GM18861 (cell line): ENCODE measurements around the gene EVI5L.
"Not testable (repeated sequence)": the region's sequence is repeated elsewhere in the genome, so short reads cannot be mapped to it uniquely, and the experiment has no call there.

Experiments
- ATAC-seq: cut with Tn5 transposase; IDR thresholded peaks from one replicate; pipeline ENCODE4 v1.9.1; 2021; ENCODE audit not compliant: unreplicated experiment

EVI5L gene

GRCh38 chr19:7871437-7872305 is 41.7 kb downstream of the EVI5L start:
- ATAC-seq = no peak

- no peak for ATAC-seq
Measured at GRCh38 chr19:7872306-7873204, 42.5 kb downstream of the EVI5L start.

- ATAC-seq = no peak
Measured at GRCh38 chr19:7873304-7874075, 43.5 kb downstream of the EVI5L start.

GRCh38 chr19:7874076-7874896 is 44.3 kb downstream of the EVI5L start, which contains the start of gene PRR36:
Gene PRR36 (minus strand): TSS chr19:7874390. CDS start chr19:7873689, 701 bp downstream.
- no peak for ATAC-seq

- ATAC-seq = no peak
Measured at GRCh38 chr19:7874897-7875273, 44.9 kb downstream of the EVI5L start.

GRCh38 chr19:7877249-7877836 is 47.3 kb downstream of the EVI5L start:
- ATAC-seq = no peak

GRCh38 chr19:7879111-7879807 is 49.2 kb downstream of the EVI5L start:
- ATAC-seq = no peak

- no peak for ATAC-seq
Measured at GRCh38 chr19:7879836-7880235, 49.8 kb downstream of the EVI5L start.

GRCh38 chr19:7881910-7882309 is 51.9 kb downstream of the EVI5L start:
- ATAC-seq = no peak

- no peak for ATAC-seq
Measured at GRCh38 chr19:7883105-7883504, 53.1 kb downstream of the EVI5L start.

- no peak for ATAC-seq
Measured at GRCh38 chr19:7883796-7884570, 54.0 kb downstream of the EVI5L start.

- no peak for ATAC-seq
Measured at GRCh38 chr19:7885818-7886217, 55.8 kb downstream of the EVI5L start.

- no peak for ATAC-seq
Measured at GRCh38 chr19:7887408-7888144, 57.6 kb downstream of the EVI5L start.

GRCh38 chr19:7888145-7888825 is 58.3 kb downstream of the EVI5L start, which contains the start of gene LRRC8E:
Gene LRRC8E (plus strand): TSS chr19:7888510. CDS start chr19:7895604, 7,094 bp downstream.
- ATAC-seq = no peak

GRCh38 chr19:7888826-7889217 is 58.8 kb downstream of the EVI5L start:
- ATAC-seq = no peak

- ATAC-seq = not testable (repeated sequence)
Measured at GRCh38 chr19:7893362-7894101, 63.5 kb downstream of the EVI5L start.
